HS-5 (cell line): ENCODE results near the gene LPIN1.

Experiments used
- DNase-seq: peaks from one replicate; pipeline ENCODE4 v3.0.0-alpha.2; 2012; ENCODE audit warnings: low read depth

LPIN1 gene

GRCh38 chr2:11762031-11762430 is 15.6 kb downstream of the LPIN1 start:
- no peak for DNase-seq

- DNase-seq = no peak
Measured at GRCh38 chr2:11762799-11763461, 16.5 kb downstream of the LPIN1 start.

GRCh38 chr2:11764359-11764758 is 17.9 kb downstream of the LPIN1 start:
- no peak for DNase-seq

DNA sequence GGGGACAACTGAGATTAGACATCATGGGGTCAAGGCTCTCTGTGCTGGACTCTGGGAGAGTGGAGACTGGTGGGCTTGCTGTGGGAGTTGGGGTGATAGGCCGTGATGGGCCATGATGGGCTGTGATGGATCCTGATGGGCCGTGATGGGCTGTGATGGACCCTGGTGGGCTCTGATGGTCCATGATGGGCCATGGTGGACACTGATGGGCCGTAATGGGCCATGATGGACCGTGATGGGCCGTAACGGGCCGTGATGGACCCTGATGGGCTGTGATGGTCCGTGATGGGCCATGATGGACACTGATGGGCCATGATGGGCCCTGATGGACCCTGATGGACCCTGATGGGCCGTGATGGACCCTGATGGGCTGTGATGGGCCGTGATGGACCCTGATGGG is 18.5 kb downstream of the LPIN1 start:
- DNase-seq = no peak

GRCh38 chr2:11765501-11765900 is 19.1 kb downstream of the LPIN1 start:
- no peak for DNase-seq

- no peak for DNase-seq
Measured at GRCh38 chr2:11766016-11766415, 19.6 kb downstream of the LPIN1 start.

DNA sequence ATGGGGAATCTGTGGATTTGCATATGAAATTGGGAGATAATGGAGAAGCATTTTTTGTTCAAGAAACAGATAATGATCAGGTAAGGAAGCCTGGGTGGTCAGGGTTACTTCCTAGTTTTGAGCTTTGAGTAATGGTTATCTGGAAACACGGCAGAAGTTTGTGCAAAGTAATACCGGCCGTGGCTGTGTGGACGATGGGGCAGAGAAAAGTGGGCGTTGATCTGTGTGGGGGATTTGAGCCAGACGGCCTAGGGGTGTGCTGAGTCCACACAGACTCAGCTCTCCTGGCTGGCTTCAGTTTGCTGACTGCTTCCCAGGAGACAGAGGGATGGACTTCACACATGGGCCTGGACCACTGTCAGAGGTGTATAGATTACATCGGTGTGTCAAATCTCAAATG is 21.3 kb downstream of the LPIN1 start:
- DNase-seq = no peak

DNA sequence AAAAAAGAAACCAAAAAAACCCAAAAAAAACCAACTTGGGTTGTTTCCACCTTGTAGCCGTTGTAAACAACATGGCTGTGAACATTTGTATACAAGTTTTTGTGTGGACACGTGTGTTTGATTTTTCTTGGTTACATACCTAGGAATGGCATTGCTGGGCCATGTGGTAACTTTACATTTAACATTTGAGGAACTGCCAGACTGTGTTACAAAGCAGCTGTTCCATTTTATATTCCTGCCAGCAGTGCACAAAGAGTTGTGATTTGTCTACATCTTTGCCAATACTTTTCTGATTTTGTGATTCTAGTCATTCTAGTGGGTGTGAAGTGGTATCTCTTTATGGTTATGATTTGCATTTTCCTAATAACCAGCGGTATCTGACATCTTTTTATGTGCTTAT is 22.5 kb downstream of the LPIN1 start:
- no peak for DNase-seq

- no peak for DNase-seq
Measured at GRCh38 chr2:11769516-11769915, 23.1 kb downstream of the LPIN1 start.

DNA sequence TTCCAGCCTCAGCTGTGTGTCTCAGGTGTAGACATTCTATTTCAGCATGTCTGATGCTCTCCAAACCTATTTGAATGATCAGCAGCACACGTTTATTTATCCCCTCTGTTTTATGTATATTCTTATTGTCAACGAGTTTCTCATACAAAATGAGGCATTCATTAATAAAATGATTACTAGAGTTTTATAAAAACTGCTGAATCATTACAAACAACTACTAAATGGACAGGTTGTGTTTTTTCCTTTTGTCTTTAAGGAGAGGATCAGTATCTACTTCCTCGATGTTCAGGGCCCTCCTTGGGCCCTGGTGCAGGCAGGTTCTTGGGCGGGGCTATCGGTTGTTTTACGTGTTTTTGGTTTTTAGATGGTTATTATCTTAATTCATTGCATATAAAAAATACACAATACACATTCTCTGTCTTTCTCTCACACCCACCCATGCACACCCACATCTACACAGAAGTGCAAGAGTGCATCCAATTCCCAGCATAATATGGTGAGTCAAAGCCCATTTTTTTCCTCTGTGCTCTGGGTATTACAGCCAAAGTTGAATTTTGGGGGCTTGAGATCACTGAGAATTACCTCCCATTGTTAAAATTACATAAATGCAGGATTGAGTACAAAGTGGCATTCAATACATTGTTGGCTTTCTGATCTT is 24.2 kb downstream of the LPIN1 start:
- no peak for DNase-seq

- no peak for DNase-seq
Measured at GRCh38 chr2:11771971-11772615, 25.7 kb downstream of the LPIN1 start.

DNA sequence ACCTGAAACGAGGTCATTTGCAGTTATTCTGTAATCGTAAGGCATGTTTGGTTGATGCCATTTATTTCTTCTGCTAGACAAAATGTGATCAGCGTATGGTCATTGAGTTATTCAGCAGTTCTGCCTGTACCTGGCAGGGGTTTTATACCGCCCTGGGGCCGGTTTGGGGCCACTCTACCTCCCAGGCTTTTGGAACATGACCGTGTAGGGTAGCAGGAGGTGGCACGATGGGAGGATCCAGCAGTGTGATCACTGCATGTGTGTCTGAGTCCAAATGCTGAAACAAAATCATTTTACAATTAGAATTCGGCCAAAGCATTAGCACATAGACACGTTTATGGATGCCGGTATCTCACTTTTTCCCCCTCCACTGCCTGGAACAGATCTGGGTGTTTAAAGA is 26.7 kb downstream of the LPIN1 start:
- no peak for DNase-seq

- no peak for DNase-seq
Measured at GRCh38 chr2:11773747-11774525, 27.5 kb downstream of the LPIN1 start.

DNA sequence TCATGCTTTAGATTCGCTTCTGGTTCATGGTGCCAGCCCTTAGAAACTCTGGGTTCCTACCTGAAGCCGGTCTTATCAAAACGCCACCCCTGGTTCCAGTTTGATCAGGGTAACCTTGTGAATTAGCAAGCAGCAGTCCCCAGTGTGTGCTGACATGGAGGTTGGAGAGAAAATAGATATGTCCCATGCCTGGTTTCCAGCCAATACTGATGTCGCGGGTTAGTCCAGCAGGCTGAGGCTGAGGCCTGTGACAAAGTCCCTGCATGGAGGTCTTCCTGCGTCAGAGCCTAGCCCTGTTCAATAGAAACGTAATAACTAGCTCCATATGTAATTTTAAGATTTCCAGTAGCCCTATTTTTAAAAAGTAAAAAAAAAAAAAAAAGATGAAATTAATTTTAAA is 28.2 kb downstream of the LPIN1 start:
- DNase-seq = no peak

DNA sequence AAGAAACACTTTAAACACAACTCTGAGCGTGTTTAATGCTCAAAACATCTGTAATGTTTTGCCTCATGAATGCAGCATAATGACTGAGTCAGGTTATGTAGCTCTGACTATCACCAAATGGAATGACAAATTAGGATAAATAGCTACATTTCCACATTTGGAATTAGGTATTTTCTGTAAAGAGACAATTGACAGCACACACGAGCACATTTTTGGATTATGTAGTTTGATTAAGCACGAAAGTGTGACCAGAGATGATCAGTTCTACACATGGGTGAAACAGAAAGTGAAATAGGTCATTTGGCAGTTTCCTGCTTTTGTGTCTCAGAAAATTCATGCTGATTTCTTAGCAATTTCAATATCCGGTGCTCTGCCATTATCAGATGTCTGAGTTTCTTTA is 29.0 kb downstream of the LPIN1 start:
- peak; percentile 61 for DNase-seq

DNA sequence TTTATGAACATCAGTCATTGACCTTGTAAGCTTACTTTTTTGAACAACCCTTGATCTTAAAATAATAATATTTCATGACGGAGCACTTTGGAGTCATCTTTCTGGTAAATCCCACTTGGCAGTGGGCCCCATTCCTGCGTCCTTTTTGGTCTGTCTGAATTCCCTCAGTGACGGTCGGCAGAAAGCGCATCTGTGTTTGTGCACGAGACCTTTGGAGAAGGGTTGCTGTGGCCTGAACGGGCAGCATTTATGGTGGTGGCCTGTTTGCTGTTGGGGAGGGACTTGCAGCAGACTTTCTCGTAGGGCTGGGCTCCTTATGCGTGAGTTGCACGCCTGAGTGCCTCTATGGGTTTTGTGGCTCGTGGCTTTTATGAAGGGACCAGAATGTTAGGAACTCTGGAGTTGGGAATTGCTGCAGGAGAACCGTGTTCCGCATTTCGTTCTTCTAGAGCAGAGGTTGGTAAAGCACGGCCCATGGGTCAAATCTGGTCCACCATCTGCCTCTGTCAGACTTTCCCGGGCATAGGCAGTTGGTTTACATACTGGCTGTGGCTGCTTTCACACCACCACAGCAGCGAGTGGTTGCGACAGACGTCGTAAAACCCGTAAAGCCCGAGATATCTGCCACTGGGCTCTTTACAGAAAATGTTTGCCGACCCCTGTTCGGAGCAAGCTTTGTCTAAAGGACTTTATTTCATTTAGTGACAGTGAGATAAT is 30.8 kb downstream of the LPIN1 start:
- no peak for DNase-seq

GRCh38 chr2:11777886-11778415 is 31.5 kb downstream of the LPIN1 start:
- DNase-seq = no peak

DNA sequence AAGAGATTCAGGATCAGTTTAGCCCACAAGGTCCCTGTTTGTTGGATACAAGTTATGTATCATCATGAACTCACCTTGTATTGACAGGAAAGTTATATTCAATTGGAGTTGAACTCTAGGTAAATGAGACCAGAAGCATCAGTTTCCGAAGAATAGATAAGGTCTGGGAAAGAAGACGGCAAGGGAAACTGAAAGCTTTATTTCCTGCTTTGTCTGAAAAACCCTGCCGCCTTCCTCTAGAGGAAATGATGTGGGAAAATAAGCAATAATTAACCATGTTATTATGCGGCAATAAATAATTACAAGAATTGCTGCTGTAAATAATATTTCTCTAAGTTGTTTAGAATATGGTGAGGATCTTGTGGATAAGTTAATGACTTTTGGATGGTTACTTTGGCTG is 32.0 kb downstream of the LPIN1 start:
- no peak for DNase-seq

GRCh38 chr2:11778923-11779757 is 32.7 kb downstream of the LPIN1 start:
- DNase-seq = no peak

GRCh38 chr2:11781602-11782001 is 35.2 kb downstream of the LPIN1 start:
- no peak for DNase-seq

GRCh38 chr2:11784280-11784679 is 37.8 kb downstream of the LPIN1 start:
- DNase-seq = no peak
